ENCODE measurements around the gene KCNQ2. TPM values are rescaled to one million over a fixed set of nuclear protein-coding genes. Genes with fewer than 3 reads are reported as not detected.

The KCNQ2 gene
- total RNA-seq, 1 donor from 2014 or later: 354 TPM

DNA sequence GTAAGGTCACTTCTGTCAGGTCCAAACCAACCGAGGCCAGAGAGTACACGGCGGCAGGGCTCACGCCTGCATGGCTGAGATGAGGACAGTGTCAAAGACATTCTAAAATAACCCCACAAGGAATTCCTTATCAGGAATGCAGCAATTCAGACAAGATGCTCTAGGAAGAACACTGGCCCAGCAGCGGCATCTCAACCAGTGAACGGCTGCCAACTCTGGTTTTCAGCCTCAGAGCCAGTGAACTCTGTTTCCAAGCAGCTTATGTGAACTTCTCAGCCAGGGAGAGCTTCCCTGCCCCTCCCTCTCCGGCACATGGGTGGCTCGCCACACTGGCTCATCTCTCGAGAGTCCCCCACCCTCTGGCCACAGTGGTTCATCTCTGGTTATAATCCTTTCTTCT, 36.9 kb downstream of the KCNQ2 start:
- Mint-ChIP-seq H3K36me3 (ENCODE audit: unreplicated experiment) (peaks cover 5% of the 10 kb centered on the region), H3K9me3 (ENCODE audit: unreplicated experiment) (peaks cover 14% of the 10 kb centered on the region), H3K4me1 (ENCODE audit: low read depth, unreplicated experiment) (peaks cover 17% of the 10 kb centered on the region), H3K27ac (ENCODE audit: unreplicated experiment) (no peak overlapping the region), H3K4me3 (ENCODE audit: unreplicated experiment) (no peak overlapping the region), H3K27me3 (ENCODE audit: unreplicated experiment) (peaks cover 16% of the 10 kb centered on the region)
- DNase-seq: no peak
- TF ChIP-seq, protein P1, sequence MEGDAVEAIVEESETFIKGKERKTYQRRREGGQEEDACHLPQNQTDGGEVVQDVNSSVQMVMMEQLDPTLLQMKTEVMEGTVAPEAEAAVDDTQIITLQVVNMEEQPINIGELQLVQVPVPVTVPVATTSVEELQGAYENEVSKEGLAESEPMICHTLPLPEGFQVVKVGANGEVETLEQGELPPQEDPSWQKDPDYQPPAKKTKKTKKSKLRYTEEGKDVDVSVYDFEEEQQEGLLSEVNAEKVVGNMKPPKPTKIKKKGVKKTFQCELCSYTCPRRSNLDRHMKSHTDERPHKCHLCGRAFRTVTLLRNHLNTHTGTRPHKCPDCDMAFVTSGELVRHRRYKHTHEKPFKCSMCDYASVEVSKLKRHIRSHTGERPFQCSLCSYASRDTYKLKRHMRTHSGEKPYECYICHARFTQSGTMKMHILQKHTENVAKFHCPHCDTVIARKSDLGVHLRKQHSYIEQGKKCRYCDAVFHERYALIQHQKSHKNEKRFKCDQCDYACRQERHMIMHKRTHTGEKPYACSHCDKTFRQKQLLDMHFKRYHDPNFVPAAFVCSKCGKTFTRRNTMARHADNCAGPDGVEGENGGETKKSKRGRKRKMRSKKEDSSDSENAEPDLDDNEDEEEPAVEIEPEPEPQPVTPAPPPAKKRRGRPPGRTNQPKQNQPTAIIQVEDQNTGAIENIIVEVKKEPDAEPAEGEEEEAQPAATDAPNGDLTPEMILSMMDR (IDR thresholded peaks at IDR 0.05; ENCODE audit: partially characterized antibody, unreplicated experiment): no peak

DNA sequence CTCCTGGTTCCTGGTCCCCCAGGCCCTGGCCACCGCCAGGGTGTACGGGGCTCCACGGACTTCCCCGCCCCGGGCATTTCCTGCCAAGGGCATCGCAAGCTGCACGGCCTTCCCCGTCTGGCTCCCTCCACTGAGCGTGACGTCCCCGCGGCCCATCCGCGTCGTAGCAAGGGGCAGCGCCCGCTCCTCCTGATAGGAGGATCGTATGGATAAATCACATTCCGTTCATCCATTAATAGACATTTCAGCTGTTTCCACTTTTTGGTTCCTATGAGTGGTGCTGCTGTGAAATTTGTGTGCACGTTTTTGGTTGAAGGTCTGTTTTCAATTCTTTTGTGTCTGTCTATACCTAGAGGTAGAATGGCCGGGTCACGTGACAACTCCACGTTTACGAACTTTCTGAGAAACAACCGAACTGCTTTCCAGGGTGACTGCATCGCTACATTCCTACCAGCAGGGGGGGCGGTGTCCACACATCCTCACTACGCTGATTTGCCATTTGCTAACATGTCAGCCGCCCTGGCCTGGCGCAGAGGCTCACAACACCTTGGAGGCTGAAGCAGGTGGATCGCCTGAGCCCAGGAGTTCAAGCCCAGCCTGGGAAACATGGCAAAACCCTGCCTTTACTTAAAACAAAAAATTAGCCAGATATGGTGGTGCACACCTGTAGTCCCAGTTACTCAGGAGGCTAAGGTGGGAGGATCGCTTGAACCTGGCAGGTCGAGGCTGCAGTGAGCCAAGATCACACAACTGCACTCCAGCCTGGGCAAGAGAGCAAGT, 37.7 kb downstream of the KCNQ2 start:
- TF ChIP-seq, protein P1 (IDR thresholded peaks at IDR 0.05; ENCODE audit: partially characterized antibody, unreplicated experiment): peak; percentile 100
- Mint-ChIP-seq H3K27ac (ENCODE audit: unreplicated experiment) (peak overlapping the region; percentile 14), H3K36me3 (ENCODE audit: unreplicated experiment) (peaks cover 5% of the 10 kb centered on the region)

DNA sequence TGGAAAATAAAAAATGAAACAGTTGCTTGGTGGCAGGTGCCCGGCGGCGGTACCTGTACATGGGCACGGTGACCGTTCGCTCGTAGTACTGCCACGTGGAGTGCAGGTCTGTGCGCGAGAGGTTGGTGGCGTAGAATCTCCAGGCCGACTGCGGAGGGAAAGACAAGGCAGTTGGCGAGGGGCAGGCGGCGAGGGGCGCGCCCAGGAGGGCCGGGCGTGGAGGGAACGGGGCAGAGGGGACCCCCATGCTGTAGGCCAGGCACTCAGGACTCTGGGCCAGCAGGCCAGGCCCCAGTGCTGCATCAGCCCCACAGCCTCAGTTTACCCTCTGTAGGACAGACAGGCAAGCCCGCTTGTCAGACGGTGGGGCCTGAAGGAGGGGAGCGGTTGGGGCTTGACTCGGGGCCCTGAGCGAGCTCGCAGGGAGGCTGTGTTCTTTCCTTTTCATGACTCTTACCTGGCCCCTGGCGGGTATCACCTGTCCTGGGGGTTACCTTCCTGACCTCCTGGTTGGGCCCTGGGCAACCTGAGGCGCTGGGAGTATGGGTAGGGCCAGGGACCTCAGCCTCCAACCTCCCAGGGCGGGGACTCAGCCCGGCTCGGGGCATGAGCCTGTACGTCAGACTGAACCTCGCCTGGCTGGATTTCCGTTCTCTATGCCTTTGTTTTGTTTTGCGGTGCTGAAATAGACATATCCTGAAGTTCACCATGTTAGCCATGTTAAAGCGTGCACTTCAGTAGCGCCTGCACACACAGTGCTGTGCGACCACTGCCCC, 38.5 kb downstream of the KCNQ2 start:
- Mint-ChIP-seq H3K27ac (ENCODE audit: unreplicated experiment) (peak overlapping the region; percentile 86), H3K36me3 (ENCODE audit: unreplicated experiment) (peaks cover 5% of the 10 kb centered on the region), H3K4me1 (ENCODE audit: low read depth, unreplicated experiment) (peaks cover 17% of the 10 kb centered on the region), H3K27me3 (ENCODE audit: unreplicated experiment) (peaks cover 16% of the 10 kb centered on the region), H3K4me3 (ENCODE audit: unreplicated experiment) (no peak overlapping the region), H3K9me3 (ENCODE audit: unreplicated experiment) (peaks cover 16% of the 10 kb centered on the region)
- DNase-seq: no peak
- TF ChIP-seq, protein P1 (IDR thresholded peaks at IDR 0.05; ENCODE audit: partially characterized antibody, unreplicated experiment): no peak

More for the DNA sequence above, 37.7 kb downstream of the KCNQ2 start:
- H3K4me3 Mint-ChIP-seq (ENCODE audit: unreplicated experiment): no peak overlapping the region
- peaks cover 17% of the 10 kb centered on the region for H3K4me1 Mint-ChIP-seq (ENCODE audit: low read depth, unreplicated experiment)
- peaks cover 16% of the 10 kb centered on the region for H3K27me3 Mint-ChIP-seq (ENCODE audit: unreplicated experiment)
- peak; percentile 82 for DNase-seq
- peaks cover 14% of the 10 kb centered on the region for H3K9me3 Mint-ChIP-seq (ENCODE audit: unreplicated experiment)

DNA sequence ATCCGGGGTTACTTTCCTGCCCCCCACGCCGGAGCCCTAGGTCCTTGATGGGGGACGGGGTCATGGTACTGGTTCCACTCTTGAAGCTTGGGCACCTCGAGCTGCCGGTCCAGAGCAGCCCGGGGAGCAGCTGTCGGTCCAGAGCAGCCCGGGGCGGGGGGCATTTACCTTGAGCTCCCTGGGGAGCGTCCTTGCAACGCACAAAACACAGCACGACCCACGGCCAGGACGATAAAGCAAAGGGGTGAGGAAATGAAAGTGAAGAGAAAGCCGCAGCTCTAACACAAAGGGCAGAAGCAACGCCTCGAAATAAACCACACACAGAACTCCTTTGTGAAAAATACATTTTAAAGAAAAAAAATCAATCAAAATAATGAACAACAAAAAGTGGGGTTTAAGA, 39.1 kb downstream of the KCNQ2 start:
- H3K4me1 Mint-ChIP-seq (ENCODE audit: low read depth, unreplicated experiment): peaks cover 17% of the 10 kb centered on the region
- H3K27me3 Mint-ChIP-seq (ENCODE audit: unreplicated experiment): peaks cover 14% of the 10 kb centered on the region
- H3K27ac Mint-ChIP-seq (ENCODE audit: unreplicated experiment): peak overlapping the region; percentile 86
- H3K36me3 Mint-ChIP-seq (ENCODE audit: unreplicated experiment): peaks cover 5% of the 10 kb centered on the region
- TF ChIP-seq, protein P1 (IDR thresholded peaks at IDR 0.05; ENCODE audit: partially characterized antibody, unreplicated experiment): no peak
- DNase-seq: no peak
- peaks cover 16% of the 10 kb centered on the region for H3K9me3 Mint-ChIP-seq (ENCODE audit: unreplicated experiment)
- H3K4me3 Mint-ChIP-seq (ENCODE audit: unreplicated experiment): no peak overlapping the region
